HepG2 (cell line): ENCODE data around the gene KHNYN. TPM values are rescaled to one million over a fixed set of nuclear protein-coding genes. Genes with fewer than 3 reads are reported as not detected.

Experiments
- FOSL1 ChIP-seq: sonication (generic); formaldehyde crosslinking; IDR thresholded peaks from 2 replicates; pipeline ENCODE4 v1.9.0; 2021; ENCODE audit warnings: missing genetic modification reagents, borderline replicate concordance
- KDM2A ChIP-seq: sonication (generic); formaldehyde crosslinking; IDR thresholded peaks from 2 replicates; pipeline ENCODE4 v1.4.0; 2020; ENCODE audit warnings: low read depth, missing genetic modification reagents, borderline replicate concordance
- KLF13 ChIP-seq: sonication (generic); formaldehyde crosslinking; IDR thresholded peaks from 2 replicates; pipeline ENCODE4 v1.4.0; 2020; ENCODE audit warnings: mild to moderate bottlenecking, missing genetic modification reagents
- MLLT10 ChIP-seq: sonication (generic); formaldehyde crosslinking; IDR thresholded peaks from 2 replicates; pipeline ENCODE4 v1.4.0; 2020; ENCODE audit warnings: missing genetic modification reagents
- POLR2A ChIP-seq, 2 experiments: IDR thresholded peaks; 2 replicates each; pipeline ENCODE4 v1.6.1; 2011; ENCODE audit warnings: low read depth in 2 of 2, low read length in 2 of 2, mild to moderate bottlenecking in 1 of 2, moderate library complexity in 1 of 2; ENCODE audit not compliant: insufficient read depth in 1 of 2
- SOX13 ChIP-seq, 3 experiments: fragments of 450-650 bp in 1 of 3; sonication (generic) in 1 of 3; formaldehyde crosslinking in 1 of 3; IDR thresholded peaks in 2 of 3; conservative IDR thresholded peaks in 1 of 3; 2 replicates each; pipeline versions ENCODE4 v1.5.0 to v1.6.1; 2016 to 2020; ENCODE audit warnings: antibody characterized with exemption in 1 of 3, mild to moderate bottlenecking in 1 of 3, missing compliant biosample characterization in 1 of 3, missing genetic modification reagents in 1 of 3, moderate library complexity in 1 of 3
- SP2 ChIP-seq: sonication (generic); formaldehyde crosslinking; IDR thresholded peaks from 2 replicates; pipeline ENCODE4 v1.5.1; 2020; ENCODE audit warnings: mild to moderate bottlenecking, missing genetic modification reagents
- U2AF1 ChIP-seq: fragments of 200-400 bp; formaldehyde crosslinking; optimal IDR thresholded peaks from 2 replicates; pipeline ENCODE3; 2017; ENCODE audit warnings: mild to moderate bottlenecking, low read depth, low read length
- ZBTB20 ChIP-seq: sonication (generic); formaldehyde crosslinking; IDR thresholded peaks from 2 replicates; pipeline ENCODE4 v1.8.1; 2023; ENCODE audit warnings: missing genetic modification reagents, low read depth, mild to moderate bottlenecking, borderline replicate concordance
- ZNF274 ChIP-seq: sonication (generic); formaldehyde crosslinking; IDR thresholded peaks from 2 replicates; pipeline ENCODE4 v1.5.1; 2020; ENCODE audit warnings: mild to moderate bottlenecking, missing genetic modification reagents
- ZNF33B ChIP-seq: sonication (generic); formaldehyde crosslinking; IDR thresholded peaks from 2 replicates; pipeline ENCODE4 v1.5.1; 2020; ENCODE audit warnings: mild to moderate bottlenecking, missing genetic modification reagents
- ZNF530 ChIP-seq: sonication (generic); formaldehyde crosslinking; IDR thresholded peaks from 2 replicates; pipeline ENCODE4 v1.5.0; 2020; ENCODE audit warnings: low read depth, mild to moderate bottlenecking, missing genetic modification reagents
- ZNF562 ChIP-seq: sonication (generic); formaldehyde crosslinking; IDR thresholded peaks from 2 replicates; pipeline ENCODE4 v1.8.0; 2022; ENCODE audit warnings: missing genetic modification reagents, borderline replicate concordance
- ZSCAN5A ChIP-seq: sonication (generic); formaldehyde crosslinking; IDR thresholded peaks from 2 replicates; pipeline ENCODE4 v1.8.0; 2022; ENCODE audit warnings: mild to moderate bottlenecking, missing genetic modification reagents, borderline replicate concordance
- polyA plus RNA-seq, 8 experiments: library from polyadenylated mRNA; depleted of rRNA in 3 of 8; stranded (reverse) in 7 of 8; unstranded in 1 of 8; fragments of >200 nt; fragmentation: Illumina TruSeq in 4 of 8; extraction: Trizol in 4 of 8; gene quantifications; 2 replicates each; pipeline versions ENCODE4 v1.2.1 to v1.2.3, GENCODE V29; 2011 to 2016; ENCODE audit warnings: low read depth in 4 of 8, missing spikeins in 1 of 8, mixed read lengths in 1 of 8; ENCODE audit not compliant: insufficient read depth in 1 of 8
- total RNA-seq, 5 experiments: library from RNA; depleted of rRNA; stranded (reverse); fragments of >200 nt; fragmentation: Illumina TruSeq; extraction: Trizol; gene quantifications; 2 replicates each; pipeline ENCODE4 v1.2.3, GENCODE V29; 2016; ENCODE audit warnings: low read depth in 1 of 5
- TF ChIP-seq, protein P1 (sequence below): sonication (generic); formaldehyde crosslinking; IDR thresholded peaks from 2 replicates; pipeline ENCODE4 v1.8.1; 2022; ENCODE audit warnings: low read depth, mild to moderate bottlenecking, missing genetic modification reagents
- TF ChIP-seq, protein P2 (sequence below): sonication (generic); formaldehyde crosslinking; IDR thresholded peaks from 2 replicates; pipeline ENCODE4 v1.4.0; 2020; ENCODE audit warnings: missing genetic modification reagents
- TF ChIP-seq, protein P3 (sequence below): conservative IDR thresholded peaks from 2 replicates; pipeline ENCODE4 v1.6.1; 2018; ENCODE audit warnings: missing genetic modification reagents

Gene KHNYN
- total and polyA plus RNA-seq, 2 of the 13 experiments (the other 11 are each of a cell fraction or from before 2014, with no cell fraction given) = 52.8 to 75.7 TPM

DNA sequence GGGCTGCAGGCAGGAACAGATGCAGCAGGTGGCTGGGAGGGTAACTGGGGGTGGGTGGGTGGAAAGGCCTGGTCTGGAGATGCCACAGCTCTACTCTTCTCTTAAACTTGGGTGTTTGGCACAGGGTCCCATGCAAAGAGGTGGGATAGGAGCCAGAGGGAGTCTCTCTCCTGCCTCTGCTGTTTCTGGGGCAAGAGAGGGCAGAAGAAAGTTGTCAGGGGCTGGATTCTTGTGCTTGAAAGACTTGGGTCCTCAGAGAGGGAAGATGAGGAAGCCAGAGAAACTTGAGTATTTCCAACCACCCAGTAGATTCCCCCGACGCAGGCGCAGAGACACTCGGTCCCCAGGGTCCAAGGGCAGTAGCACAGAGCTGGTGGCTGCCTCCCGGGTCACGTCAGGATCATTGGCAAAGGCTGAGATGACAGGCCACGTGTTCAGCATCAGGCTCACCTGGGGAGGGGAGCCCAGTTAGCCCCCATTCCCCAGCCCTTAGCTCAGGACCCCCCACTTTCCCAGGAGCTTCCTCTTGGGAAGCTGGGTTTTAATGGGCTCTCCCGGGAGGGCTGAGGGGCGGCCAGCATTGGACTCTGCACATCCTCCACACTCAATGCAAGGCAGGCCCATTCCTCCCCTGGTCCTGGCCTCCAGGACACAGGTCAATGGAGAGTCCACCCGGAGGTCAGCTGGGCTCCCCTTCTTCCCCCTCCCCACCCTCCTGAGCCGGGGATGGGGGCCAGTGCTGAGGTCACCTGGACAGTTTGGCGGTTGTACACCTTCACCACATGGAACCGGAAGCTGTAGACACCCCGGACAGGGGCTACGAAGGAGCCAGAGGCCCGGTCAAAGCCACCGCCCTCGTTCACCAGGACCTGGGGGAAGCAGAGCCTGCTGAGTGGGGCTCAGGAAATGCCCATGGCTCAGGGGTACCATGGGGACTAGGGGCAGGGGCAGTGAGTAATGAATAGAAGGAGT lies 1.9 kb upstream of the KHNYN start (continued):
- TF ChIP-seq, protein P1, sequence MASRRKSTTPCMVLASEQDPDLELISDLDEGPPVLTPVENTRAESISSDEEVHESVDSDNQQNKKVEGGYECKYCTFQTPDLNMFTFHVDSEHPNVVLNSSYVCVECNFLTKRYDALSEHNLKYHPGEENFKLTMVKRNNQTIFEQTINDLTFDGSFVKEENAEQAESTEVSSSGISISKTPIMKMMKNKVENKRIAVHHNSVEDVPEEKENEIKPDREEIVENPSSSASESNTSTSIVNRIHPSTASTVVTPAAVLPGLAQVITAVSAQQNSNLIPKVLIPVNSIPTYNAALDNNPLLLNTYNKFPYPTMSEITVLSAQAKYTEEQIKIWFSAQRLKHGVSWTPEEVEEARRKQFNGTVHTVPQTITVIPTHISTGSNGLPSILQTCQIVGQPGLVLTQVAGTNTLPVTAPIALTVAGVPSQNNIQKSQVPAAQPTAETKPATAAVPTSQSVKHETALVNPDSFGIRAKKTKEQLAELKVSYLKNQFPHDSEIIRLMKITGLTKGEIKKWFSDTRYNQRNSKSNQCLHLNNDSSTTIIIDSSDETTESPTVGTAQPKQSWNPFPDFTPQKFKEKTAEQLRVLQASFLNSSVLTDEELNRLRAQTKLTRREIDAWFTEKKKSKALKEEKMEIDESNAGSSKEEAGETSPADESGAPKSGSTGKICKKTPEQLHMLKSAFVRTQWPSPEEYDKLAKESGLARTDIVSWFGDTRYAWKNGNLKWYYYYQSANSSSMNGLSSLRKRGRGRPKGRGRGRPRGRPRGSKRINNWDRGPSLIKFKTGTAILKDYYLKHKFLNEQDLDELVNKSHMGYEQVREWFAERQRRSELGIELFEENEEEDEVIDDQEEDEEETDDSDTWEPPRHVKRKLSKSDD (CRISPR knock-in tag) = no peak
- TF ChIP-seq ZNF33B (CRISPR knock-in tag) (no peak), ZNF562 (CRISPR knock-in tag) (no peak), ZNF274 (CRISPR knock-in tag) (peak; percentile 70; the same call in 1 of the 2 replicates), SOX13 (IDR thresholded peaks at IDR 0.05) (0 out of 2 replicates have a peak, but pooled peaks have one; percentile 26), SOX13 (CRISPR knock-in tag; conservative IDR thresholded peaks at IDR 0.05 in 1 of 2, IDR thresholded peaks at IDR 0.05 in 1 of 2) (no peak), SP2 (CRISPR knock-in tag) (no peak), MLLT10 (CRISPR knock-in tag) (no peak), POLR2A (IDR thresholded peaks at IDR 0.05; ENCODE audit: insufficient read depth in 1 of 2, low read depth in 2 of 2, low read length in 2 of 2) (no peak), ZNF530 (no peak), ZSCAN5A (CRISPR knock-in tag) (no peak), ZBTB20 (peak; percentile 54; the same call in 1 of the 2 replicates), KDM2A (peak; percentile 45; the same call in 1 of the 2 replicates), KLF13 (CRISPR knock-in tag) (0 out of 2 replicates have a peak, but pooled peaks have one; percentile 56), FOSL1 (CRISPR knock-in tag) (no peak), U2AF1 (no peak)
- TF ChIP-seq, protein P2, sequence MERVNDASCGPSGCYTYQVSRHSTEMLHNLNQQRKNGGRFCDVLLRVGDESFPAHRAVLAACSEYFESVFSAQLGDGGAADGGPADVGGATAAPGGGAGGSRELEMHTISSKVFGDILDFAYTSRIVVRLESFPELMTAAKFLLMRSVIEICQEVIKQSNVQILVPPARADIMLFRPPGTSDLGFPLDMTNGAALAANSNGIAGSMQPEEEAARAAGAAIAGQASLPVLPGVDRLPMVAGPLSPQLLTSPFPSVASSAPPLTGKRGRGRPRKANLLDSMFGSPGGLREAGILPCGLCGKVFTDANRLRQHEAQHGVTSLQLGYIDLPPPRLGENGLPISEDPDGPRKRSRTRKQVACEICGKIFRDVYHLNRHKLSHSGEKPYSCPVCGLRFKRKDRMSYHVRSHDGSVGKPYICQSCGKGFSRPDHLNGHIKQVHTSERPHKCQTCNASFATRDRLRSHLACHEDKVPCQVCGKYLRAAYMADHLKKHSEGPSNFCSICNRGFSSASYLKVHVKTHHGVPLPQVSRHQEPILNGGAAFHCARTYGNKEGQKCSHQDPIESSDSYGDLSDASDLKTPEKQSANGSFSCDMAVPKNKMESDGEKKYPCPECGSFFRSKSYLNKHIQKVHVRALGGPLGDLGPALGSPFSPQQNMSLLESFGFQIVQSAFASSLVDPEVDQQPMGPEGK (CRISPR knock-in tag) = peak; percentile 70; the same call in 1 of the 2 replicates
- TF ChIP-seq, protein P3, sequence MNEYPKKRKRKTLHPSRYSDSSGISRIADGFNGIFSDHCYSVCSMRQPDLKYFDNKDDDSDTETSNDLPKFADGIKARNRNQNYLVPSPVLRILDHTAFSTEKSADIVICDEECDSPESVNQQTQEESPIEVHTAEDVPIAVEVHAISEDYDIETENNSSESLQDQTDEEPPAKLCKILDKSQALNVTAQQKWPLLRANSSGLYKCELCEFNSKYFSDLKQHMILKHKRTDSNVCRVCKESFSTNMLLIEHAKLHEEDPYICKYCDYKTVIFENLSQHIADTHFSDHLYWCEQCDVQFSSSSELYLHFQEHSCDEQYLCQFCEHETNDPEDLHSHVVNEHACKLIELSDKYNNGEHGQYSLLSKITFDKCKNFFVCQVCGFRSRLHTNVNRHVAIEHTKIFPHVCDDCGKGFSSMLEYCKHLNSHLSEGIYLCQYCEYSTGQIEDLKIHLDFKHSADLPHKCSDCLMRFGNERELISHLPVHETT (CRISPR knock-in tag) = no peak
